Renal cortex interstitium (tissue), 11 donors: ENCODE measurements around the gene LMX1B. TPM values are rescaled to one million over a fixed set of nuclear protein-coding genes. Genes with fewer than 3 reads are reported as not detected.

Experiments
- DNase-seq, 11 donors: peaks; one replicate each; pipeline ENCODE4 v3.0.0-alpha.2; 2013; ENCODE audit warnings: low read depth in 9 of 11, low spot score in 4 of 11; ENCODE audit errors: extremely low read depth in 1 of 11
- polyA plus RNA-seq, 3 donors: library from polyadenylated mRNA; unstranded; fragments of 120-200 nt; gene quantifications; one replicate each; pipeline ENCODE4 v1.2.1, GENCODE V29; 2013; ENCODE audit not compliant: insufficient read length in 3 of 3

Gene LMX1B
- polyA plus RNA-seq, 3 donors, result 15.9 to 20.5 (median 19.2) TPM

DNA sequence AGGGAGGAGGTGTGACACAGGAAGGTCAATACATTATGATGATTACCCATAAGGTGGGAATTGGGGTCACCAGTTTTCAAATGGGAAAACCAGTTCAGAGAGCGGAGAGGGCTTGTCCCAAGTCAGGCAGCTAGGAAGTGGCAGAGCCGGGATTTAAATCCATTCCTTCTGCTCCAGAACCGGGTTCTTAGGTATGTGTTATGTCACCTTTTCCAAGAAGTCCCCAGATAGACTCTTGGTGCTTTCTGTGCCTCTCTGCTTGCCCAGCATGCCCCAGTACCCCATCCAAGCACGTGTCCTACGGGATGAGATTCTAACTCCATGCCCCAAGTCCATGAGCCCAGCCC is 69.9 kb downstream of the LMX1B start:
- DNase-seq, result no peak

DNA sequence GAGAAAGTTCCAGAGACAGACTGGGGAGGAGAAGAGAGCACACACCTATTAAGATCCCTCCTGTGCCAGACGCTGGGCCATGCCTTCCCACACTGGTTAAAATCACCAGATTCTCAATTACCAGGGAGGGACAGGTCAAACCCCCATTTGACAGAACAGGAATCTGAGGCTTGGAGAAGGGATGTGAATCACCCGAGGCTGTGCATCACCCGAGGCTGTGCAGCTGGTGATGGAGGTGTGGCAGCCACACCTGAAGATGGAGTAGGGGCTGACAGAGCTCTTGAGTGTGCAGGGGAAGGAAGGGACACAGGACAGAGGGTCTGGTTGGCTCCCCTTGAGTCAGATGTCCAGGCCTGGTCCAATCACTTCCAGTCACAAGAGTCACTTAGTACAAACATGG is 70.6 kb downstream of the LMX1B start:
- no peak for DNase-seq

DNA sequence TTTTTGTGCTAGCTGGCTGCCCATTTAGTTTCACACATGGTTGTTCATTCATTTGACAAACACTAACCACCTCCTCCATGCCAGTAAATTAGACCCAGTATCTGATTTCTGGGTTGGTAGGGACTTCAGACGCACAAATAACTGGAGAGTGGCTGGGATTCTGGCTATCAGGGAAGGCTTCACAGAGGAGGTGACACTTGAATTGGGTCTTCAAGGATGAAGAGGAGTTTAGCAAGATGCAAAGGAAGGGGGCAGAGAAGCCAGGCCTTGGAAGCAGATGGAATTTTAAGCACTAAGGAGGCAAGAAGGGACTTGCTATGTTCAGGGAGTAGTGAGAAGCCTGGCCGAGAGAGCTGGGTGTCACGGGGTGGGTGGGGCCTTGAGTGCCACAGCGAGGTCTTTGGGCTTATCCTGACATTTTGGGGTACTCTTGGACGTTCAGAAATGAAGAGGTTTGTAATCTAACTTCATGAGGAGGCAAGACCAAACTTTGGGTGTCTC is 71.3 kb downstream of the LMX1B start:
- no peak for DNase-seq

DNA sequence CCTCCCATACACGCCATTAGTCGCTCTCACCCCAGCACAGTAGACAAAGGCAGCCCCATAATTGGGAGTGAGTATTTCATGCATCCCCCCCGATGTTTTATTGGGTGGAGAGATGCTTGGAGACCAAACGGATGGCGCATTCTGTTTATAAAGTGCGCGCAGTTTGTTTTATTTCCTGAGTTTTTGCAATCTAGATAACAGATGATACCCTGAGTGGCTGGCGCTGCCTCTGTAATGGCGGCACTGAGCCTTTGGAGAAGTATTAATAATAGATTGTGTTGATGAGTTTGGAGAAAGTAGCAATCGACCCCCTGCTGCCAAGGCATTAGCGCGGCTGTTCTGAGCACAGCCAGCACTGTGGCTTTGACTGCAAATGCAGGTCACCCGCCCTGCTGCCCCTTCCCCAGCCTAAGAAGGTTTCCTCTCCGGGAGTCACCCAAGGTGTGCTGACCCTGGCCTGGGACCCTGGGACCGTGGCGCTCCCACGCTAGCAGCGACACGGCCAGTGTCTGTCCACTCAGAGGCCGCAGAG is 74.3 kb downstream of the LMX1B start:
- DNase-seq, result no peak

DNA sequence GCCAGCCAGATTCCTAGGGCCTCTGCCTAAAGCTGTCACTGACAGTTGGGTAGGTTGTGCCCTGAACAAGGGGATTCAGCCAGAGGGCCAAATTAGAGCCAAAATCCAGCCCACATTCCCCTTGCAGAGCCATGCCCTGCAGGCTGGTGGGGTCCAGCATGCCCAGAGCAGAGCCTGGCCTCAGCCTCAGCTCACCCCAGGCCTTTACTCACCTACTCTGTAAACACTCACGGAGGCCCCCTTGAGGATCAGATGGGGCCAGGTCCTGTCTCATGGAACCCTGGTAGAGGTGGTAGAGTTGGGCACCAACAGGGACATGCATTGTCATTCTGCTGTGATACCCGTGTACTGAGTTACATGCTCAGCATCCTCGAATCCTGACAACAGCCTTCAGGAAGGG is 74.9 kb downstream of the LMX1B start:
- no peak for DNase-seq

DNA sequence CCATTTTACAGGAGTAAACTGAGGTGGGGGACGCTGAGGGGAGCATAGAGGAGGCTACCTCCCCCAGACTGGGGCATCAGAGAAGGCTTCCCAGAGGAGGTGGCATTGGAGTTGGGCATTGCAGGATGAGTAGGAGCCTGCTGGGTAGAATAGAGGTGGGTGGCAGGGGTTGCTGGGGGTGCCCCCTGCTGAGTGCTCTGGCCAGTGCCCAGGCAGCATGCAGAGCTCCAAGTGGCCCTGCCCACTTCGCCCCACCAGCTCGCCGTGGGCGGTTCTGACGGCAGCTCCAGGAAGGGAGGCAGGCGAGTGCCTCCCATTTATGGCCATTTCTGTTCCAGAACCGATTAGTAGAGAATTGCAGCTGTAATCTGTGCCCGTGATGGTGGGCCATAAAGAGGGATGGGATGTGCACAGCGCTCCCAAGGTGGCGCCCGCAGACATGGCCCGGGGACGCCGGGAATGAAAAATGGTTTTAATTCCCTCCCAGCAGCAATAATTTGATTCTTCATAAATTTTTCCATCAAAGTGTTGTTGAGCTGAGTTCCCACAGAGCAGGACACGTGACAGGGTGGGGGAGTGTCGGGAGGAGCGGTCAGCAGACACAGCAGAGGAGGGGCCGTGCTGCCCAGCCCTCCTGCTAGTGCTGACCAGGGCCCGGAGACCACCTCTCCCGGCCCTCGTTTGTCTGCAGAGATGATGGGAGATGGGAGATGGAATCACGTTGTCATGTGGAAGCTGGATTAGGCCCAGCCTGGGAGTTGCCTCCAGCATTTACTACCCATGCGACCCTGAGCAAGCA is 75.5 kb downstream of the LMX1B start:
- DNase-seq, result no peak

DNA sequence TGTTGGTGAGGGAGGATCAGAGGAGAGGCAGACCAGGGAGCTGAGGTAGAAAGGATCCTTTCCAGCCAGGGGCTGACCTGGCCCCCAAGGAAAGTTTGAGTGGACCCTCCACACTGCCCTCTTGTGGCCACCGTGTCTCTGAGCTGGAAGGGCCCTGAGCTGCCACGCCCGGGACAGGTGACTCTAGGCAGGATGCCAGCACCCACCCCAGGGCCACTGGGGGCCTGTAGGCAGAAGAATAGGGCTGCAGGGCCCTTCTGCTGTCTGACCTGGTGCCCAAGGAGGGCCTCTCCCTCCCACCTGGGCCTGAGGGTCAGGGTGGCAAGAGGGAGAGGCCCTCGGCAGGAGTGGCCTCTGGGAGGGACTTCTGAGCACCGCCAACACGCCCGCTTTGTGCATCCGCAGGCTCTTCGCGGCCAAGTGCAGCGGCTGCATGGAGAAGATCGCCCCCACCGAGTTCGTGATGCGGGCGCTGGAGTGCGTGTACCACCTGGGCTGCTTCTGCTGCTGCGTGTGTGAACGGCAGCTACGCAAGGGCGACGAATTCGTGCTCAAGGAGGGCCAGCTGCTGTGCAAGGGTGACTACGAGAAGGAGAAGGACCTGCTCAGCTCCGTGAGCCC is 76.8 kb downstream of the LMX1B start:
- no peak for DNase-seq

DNA sequence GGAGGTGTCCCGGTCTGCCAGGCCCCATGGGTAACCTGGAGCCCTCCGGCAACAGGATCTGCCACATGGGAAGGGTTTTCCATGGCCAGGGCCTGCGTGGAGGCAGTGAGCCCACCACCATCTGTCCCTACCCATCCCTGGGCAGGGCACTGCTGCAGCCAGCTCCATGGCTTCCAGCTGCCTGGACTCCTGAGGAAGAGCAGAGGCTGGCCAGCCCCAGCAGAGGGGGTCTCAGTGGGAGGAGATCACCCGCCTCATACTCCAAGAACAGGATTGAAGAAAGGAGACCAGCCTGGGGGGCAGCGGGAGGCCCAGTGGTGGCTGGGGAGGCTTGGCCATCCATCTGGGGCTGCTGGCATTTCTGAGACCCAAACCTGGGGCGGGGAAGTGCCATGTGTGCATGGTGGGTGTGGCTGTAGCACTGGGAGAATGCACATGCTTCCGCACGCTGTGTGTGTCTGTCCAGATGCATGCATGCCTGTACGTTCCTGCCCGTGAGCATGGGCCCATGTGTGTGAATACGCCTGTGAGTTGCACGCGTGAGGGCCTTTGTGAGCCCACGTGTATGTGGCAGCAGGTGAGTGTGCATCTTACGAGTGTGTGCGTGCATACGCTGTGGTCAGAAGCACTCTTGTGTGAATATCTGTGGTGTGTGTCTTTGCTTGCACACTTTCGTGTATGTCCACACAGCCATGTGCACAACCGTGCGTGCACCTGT is 78.5 kb downstream of the LMX1B start:
- DNase-seq, result no peak

DNA sequence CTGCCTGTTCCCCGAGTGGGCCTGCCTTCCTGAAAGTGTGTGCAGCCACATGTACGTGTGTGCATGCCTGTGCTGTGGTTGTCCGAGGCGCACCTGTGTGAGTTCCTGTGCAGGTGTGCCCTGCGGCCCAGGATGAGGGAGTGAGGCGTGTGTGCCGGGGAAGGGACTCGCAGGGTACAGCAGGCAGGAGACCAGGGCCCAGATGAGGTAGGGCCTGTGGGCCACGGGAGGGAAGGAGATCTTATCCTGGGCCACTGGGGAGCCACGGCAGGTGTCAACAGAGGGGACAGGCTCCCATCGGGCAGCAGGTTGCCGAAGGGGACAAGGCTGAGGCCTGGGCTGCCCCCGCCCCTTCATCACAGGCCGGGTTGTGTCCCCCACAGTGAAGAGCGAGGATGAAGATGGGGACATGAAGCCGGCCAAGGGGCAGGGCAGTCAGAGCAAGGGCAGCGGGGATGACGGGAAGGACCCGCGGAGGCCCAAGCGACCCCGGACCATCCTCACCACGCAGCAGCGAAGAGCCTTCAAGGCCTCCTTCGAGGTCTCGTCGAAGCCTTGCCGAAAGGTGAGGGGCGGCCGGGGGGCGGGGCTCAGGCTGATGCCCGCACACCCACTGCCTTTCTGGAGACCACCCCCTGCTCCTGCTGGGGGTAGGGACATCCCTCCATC is 79.2 kb downstream of the LMX1B start:
- DNase-seq, result no peak

DNA sequence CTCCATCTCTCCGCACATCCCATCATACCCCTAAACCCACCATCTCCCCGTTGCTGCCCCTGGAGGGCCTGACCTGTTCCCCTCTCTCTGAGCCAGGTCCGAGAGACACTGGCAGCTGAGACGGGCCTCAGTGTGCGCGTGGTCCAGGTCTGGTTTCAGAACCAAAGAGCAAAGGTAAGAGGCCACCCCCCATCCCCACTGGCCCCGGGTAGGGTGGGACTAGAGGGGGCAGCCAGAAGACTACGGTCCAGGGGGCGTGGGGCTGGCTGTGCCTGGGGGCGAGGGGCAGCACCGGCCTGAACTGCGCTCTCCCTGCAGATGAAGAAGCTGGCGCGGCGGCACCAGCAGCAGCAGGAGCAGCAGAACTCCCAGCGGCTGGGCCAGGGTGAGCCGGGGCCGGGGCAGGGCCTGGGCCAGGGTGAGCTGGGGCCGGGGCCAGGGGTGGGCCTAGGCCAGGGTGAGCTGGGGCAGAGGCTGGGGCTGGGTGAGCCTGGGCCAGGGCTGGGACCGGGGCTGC is 79.8 kb downstream of the LMX1B start:
- no peak for DNase-seq

DNA sequence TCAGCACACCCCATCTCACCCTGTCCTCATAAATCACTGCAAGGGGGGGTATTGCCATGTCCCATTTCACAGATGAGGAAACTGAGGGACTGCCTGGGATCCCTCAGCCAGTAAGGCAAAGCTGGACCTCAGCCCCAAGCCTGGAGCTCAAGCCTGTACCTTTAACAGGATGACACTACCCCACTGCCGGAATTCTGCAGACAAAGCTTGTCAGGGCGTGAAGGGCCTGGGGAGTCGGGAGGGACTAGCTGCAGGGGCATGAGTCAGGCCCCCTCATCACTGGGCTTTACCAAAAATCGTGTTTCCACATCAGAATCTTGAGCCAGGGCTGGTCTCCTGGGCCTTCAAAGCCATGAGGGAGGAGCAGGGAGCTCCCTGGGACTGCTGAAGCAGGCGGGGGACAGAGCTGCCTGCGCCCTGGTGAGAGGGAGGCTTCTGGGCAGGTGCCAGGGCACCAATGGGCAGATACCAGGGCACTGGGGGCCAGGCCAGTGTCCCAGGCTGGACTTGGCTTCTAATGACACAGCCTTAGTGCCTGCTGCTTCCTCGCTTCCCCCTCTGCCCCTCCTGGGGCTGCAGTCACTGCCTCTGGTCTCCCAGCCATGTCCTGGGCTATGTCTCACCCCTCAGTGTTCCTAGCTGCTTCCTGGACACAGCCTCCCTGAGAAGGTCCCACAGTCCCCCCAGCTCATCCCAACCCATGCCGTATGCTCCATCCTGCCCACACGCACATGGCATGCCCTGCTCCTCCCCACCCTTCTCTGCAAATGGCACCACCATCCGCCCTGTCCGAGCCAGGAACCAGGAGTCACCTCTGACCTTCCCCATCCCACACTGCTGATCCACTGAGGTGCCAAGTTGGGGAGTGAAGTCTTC is 80.7 kb downstream of the LMX1B start:
- DNase-seq, result no peak

DNA sequence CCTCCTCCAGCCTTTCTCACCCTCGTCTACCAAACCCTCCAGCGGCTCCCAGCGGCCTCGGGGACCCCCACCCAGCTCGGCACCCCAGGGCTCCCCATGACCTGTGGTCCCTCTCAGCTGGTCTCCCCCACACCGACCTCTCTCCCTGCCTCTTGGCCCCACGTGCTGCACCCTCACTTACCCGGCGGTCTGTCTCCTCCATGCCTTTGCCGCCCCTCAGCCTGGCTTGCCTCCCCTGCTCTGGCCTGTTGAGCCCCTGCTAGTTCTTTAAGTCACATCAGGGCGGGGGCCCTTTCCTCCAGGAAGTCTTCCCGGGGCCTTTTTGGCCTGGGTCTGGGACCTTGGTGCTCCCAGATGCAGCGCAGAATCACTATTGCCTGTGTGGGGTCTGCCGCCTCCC is 81.5 kb downstream of the LMX1B start:
- DNase-seq, result no peak

DNA sequence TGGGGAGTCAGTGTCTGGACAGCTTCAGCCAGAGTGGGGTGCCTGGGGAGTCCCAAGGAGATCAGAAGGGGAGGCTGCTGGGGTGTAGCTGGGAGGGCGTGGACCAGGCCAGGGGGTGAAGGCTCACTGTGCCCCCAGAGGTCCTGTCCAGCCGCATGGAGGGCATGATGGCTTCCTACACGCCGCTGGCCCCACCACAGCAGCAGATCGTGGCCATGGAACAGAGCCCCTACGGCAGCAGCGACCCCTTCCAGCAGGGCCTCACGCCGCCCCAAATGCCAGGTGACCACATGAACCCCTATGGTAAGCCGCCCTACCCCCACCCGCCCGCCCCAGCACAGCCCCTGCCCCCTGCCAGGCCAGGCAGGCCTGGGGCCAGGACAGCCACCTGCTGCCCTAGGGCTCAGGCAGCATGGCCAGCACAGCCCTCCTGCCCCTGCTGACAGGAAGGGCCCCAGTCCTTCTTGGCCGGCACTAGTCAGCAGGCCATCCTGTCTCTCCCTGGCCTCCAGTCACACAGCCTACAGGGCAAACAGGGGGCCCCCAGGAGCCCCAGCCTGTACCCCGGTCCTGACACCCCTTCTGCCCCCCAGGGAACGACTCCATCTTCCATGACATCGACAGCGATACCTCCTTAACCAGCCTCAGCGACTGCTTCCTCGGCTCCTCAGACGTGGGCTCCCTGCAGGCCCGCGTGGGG is 82.1 kb downstream of the LMX1B start:
- DNase-seq, result no peak

DNA sequence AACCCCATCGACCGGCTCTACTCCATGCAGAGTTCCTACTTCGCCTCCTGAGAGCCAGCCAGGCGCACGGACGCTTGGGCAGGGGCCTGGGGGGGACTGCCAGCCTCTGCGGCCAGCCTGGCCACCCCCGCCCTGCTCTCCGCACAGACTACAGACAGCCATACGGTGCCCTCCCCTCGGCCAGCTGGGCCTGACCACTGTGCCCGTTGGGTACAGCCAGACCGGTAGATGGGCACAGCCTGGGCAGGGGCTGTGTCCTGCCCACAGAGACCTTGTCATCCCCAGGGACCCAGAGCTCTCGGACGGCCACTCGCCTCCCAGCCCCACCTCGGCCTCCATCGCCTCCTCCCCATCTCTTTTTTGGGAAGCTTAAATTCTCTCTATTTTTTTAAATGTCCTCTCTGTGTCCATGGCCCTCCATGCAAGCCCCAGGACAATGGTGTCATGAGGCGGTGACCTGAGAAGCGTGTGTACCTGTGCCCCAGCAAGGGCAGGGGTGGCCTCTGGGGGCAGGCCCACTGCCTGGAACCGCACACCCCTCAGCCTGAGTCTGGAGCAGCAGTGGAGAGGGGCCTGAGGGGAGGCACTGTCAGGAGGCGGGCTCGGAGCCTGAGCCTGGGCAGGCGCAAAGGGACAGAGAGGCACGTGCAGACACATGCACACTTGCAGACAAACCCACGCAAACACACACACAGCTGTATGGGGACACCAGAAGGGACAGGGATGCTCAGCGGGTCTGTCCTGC is 82.8 kb downstream of the LMX1B start:
- no peak for DNase-seq

DNA sequence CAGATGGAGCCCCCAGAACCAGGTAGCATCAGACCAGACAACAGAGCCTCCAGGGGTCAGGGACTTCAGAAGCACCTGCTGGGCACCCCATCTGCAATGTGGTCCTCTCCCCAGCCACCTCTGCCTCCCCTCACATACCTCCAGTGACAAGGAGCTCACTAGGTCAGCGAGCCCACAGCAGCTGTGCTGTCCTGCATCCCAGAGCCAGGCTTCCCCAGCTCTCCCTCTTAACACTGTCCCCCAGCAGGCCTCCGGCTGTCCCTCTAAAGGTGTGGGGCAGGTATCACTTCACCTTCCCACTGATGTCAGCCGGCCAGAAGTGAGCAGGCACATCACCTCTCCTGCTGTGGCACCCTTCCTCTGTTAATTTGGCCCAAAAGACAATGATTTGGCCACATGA is 83.6 kb downstream of the LMX1B start:
- no peak for DNase-seq

DNA sequence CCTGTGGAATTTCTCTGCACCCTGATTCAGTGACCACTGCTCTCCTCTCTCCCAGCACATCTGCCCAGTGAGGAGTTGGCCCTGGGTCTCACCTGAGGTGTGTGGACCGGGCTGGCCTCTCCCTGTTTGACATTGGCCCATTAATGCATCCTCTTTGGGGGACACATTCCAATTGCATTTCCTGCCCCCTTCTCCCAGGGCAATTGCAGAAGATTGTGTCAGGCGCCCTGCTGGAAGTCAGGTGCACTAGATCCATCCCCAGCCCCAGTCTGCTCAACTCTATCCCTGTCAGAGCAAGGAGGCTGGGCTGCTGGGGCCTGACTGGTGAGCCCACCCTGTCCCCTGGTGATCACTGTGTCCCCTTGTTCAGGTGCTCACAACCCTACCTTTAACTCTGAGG is 84.5 kb downstream of the LMX1B start:
- no peak for DNase-seq

DNA sequence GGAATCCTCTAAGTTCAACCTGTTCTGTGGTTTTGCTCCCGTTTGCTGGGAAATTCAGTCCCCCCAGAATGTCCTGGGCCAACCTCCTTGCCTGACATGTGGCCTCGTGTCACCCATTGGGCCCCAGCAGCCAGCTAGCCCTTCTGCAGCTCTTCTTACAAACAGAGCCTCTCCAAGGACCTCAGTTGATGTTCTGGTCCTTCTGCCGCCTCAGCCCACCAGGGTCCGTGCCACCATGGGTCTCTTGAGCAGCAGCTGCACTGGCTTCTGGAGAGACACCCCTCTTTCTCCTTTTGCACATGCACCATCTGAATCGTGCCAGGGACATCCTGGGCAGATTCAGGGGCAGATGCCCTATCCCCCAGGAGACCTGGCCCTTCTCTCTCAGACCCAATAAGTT is 85.0 kb downstream of the LMX1B start:
- no peak for DNase-seq
